Measurements from ENCODE around the gene AP3M1. TPM values are rescaled to one million over a fixed set of nuclear protein-coding genes. Genes with fewer than 3 reads are reported as not detected.
"Not testable (repeated sequence)": the region's sequence is repeated elsewhere in the genome, so short reads cannot be mapped to it uniquely, and the experiment has no call there.

AP3M1 gene
- polyA plus RNA-seq, 1 experiment = 31.7 TPM

DNA sequence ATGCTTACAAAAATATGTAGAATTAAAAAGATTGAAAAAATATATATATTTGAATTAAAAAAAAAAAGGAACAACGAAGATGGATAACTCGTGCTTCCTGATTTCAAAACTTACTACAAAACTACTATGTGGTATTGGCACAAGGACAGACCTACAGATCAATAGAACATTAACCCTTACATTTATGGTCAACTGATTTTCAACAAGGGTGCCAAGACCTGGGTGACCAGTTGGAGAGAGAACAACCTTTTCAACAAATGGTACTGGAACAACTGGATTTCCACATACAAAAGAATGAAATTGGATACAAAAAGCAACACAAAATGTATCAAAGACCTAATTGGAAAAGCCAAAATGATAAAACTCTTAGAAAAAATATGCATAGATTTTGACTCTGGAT lies 10.1 kb downstream of the AP3M1 start:
- ChIA-PET CTCF (no interaction called here), POLR2A (no interaction called here)
- no peak for TF ChIP-seq CTCF (IDR thresholded peaks at IDR 0.05; ENCODE audit: insufficient read depth, low read depth, low read length)

DNA sequence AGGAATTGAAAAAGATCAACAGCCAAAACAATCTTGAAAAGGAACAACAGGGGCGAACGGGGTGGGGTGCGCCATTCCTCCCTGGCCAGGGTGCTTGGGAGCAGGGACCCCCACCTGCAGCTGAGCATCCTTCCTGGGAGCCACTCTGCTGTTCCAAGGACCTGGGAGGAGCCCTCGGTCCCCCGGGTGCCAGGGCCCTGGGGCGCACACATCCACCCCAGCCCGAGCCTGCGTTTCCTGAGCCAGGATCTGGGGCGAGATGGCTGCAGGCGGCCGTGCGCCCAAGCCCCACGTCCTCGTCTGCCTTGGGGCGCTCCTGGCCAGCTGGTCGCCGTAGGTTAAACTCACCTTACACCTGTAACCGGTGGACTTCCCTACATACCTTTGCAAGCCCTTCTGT lies 10.6 kb downstream of the AP3M1 start:
- Histone ChIP-seq H3K36me3 (ENCODE audit: control insufficient read depth, insufficient read depth, low read length) (peaks cover 1% of the 10 kb centered on the region; the same call in 1 of the 2 replicates), H3K4me3 (ENCODE audit: low read depth, low read length) (no peak overlapping the region), H3K27me3 (ENCODE audit: control insufficient read depth, insufficient read depth, low read length) (no peaks in the 10 kb centered on the region)
- no peak for TF ChIP-seq CTCF (IDR thresholded peaks at IDR 0.05; ENCODE audit: insufficient read depth, low read depth, low read length)
- POLR2A ChIA-PET = no interaction called here
- CTCF ChIA-PET = interaction anchor here (1.1 to 2.3 kb wide), 2 partner anchors 17 to 254 kb away, joined by 3 to 9 read pairs; no protein-coding TSS in a partner anchor
- DNase-seq (ENCODE audit: low read depth) = no peak

More for the DNA sequence above, 10.1 kb downstream of the AP3M1 start:
- Histone ChIP-seq H3K27me3 (ENCODE audit: control insufficient read depth, insufficient read depth, low read length) (no peaks in the 10 kb centered on the region), H3K36me3 (ENCODE audit: control insufficient read depth, insufficient read depth, low read length) (peaks cover 1% of the 10 kb centered on the region; the same call in 1 of the 2 replicates), H3K4me3 (ENCODE audit: low read depth, low read length) (no peak overlapping the region)
- no peak for DNase-seq (ENCODE audit: low read depth)

- DNase-seq (ENCODE audit: low read depth); H3K36me3 ChIP-seq (ENCODE audit: control insufficient read depth, insufficient read depth, low read length); H3K27me3 ChIP-seq (ENCODE audit: control insufficient read depth, insufficient read depth, low read length); H3K4me3 ChIP-seq (ENCODE audit: low read depth, low read length): not testable (repeated sequence)
- POLR2A ChIA-PET = interaction anchor here (0.7 kb wide), 1 partner anchor 106 kb away, joined by 6 read pairs; no protein-coding TSS in a partner anchor
- CTCF ChIA-PET = interaction anchor here (0.7 to 2.3 kb wide), 4 partner anchors 15 to 956 kb away, joined by 3 to 9 read pairs (median 6); no protein-coding TSS in a partner anchor
These were observed 12.0 kb downstream of the AP3M1 start for GRCh38 chr10:74138596-74138995.

DNA sequence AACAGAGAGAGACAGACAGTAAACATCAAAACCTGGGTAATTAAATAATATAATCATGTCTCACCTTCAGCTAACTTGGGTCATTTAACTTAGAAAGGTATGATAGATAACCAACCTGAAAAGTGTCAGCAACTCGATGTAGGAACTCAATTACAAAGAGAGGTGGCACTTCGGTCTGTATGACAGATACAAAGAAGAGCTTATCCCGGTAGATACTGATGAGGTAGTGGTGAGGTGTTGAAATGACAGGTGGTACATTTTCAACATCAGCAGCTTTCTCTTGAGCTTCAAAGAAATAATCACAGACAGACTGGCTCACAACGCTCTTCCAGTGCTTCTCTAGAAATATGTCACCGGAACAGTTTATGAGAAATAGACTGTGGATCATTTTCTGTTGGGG lies 12.6 kb downstream of the AP3M1 start:
- DNase-seq (ENCODE audit: low read depth) = no peak
- CTCF ChIA-PET = interaction anchor here (0.9 to 2.3 kb wide), 3 partner anchors 15 to 76 kb away, joined by 3 to 9 read pairs (median 9); no protein-coding TSS in a partner anchor
- Histone ChIP-seq H3K36me3 (ENCODE audit: control insufficient read depth, insufficient read depth, low read length) (peaks cover 1% of the 10 kb centered on the region; the same call in 1 of the 2 replicates), H3K27me3 (ENCODE audit: control insufficient read depth, insufficient read depth, low read length) (no peaks in the 10 kb centered on the region), H3K4me3 (ENCODE audit: low read depth, low read length) (no peak overlapping the region)
- POLR2A ChIA-PET = no interaction called here
- TF ChIP-seq CTCF (IDR thresholded peaks at IDR 0.05; ENCODE audit: insufficient read depth, low read depth, low read length) = no peak

- Histone ChIP-seq H3K36me3 (ENCODE audit: control insufficient read depth, insufficient read depth, low read length) (peaks cover 3% of the 10 kb centered on the region), H3K4me3 (ENCODE audit: low read depth, low read length) (no peak overlapping the region), H3K27me3 (ENCODE audit: control insufficient read depth, insufficient read depth, low read length) (no peaks in the 10 kb centered on the region)
- TF ChIP-seq CTCF (IDR thresholded peaks at IDR 0.05; ENCODE audit: insufficient read depth, low read depth, low read length) = no peak
- ChIA-PET POLR2A (no interaction called here), CTCF (interaction anchor here (0.9 to 1.4 kb wide), 2 partner anchors 8 to 22 kb away, joined by 3 to 7 read pairs; no protein-coding TSS in a partner anchor)
- no peak for DNase-seq (ENCODE audit: low read depth)
These were observed 15.2 kb downstream of the AP3M1 start for GRCh38 chr10:74135452-74135851.

All from BJ (cell line).